Stimulated activated CD8-positive, alpha-beta memory T cell treated with anti-CD3 and anti-CD28 coated beads, Interleukin-12 subunit alpha, Interleukin-12 subunit beta, amount 100 ng/mL, for 4 hours (primary cell): ENCODE results near the gene PRODH2.

ENCODE experiments used
- DNase-seq: peaks from one replicate; pipeline ENCODE4 v3.0.0-alpha.2; 2020; ENCODE audit warnings: low read depth

The PRODH2 gene

DNA sequence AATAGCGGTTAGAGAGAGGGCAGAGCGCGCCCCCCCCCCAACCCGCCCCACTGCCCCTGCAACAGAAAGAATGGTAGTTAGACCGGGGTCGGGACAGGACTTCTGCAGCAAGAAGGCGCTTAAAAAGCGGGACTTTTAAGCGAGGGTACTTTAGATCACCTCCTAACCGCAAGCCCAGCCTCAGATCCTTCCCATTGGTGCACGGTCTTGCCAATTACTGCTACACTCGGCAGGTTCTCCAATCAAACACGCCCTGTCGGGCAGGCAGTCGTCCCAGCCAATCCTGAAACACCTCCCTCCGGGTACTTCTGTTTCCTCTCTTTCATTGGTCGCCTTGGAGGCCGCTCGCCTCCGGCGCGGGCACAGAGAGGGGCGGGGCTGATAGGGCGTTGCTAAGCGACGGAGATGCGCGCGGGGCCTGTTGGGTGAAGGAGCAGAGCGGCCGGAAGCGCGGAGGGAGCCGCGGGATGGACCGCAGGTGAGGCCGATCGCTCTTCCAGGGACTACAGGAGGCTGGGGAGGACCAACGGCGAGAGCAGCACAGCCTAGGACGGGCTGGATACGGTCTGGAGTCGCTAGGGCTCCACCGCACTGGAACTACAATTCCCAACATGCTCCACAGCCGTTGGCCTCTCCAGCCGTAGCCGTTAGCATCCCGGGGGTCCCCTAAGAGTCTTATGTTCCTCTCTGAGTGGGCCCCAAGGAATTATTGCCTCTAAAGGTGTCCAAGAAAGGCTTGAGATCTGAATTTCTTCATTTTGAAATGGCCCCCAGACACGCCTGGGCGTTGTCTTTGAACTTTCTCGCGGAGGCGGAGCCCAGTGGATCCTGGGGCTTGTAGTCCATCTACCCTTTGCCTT, 54.7 kb downstream of the PRODH2 start, which contains the start of gene PROSER3:
Gene PROSER3 (plus strand): TSS at position 428 of the 860 bp plus-strand sequence. CDS start 40 bp downstream, at position 468.
- DNase-seq = peak; percentile 94

DNA sequence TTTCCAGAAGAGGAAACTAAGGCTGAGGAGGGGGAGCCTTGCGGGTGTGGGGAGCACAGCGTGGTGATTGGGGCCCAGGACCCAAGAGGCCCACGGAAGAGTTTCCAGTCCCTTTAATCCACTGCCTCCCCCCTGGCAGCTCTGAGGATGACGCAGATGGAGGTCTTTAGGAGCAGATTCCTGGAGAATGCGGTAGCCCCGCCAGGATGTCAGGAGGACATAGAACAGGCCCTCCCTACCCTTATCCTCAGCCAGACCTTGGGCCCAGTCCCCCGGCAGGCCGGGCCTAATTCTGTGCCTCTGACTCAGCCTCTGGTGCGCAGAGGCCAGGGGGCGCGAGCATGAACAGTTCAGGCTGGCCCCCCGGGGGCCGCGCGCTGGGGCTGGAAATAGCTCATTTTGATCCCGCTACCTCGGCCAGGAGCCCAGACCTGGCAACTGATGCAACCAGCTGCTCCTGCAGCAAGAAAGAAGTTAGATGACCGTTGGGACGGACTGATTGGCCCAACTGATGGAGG, 55.4 kb downstream of the PRODH2 start:
- no peak for DNase-seq

DNA sequence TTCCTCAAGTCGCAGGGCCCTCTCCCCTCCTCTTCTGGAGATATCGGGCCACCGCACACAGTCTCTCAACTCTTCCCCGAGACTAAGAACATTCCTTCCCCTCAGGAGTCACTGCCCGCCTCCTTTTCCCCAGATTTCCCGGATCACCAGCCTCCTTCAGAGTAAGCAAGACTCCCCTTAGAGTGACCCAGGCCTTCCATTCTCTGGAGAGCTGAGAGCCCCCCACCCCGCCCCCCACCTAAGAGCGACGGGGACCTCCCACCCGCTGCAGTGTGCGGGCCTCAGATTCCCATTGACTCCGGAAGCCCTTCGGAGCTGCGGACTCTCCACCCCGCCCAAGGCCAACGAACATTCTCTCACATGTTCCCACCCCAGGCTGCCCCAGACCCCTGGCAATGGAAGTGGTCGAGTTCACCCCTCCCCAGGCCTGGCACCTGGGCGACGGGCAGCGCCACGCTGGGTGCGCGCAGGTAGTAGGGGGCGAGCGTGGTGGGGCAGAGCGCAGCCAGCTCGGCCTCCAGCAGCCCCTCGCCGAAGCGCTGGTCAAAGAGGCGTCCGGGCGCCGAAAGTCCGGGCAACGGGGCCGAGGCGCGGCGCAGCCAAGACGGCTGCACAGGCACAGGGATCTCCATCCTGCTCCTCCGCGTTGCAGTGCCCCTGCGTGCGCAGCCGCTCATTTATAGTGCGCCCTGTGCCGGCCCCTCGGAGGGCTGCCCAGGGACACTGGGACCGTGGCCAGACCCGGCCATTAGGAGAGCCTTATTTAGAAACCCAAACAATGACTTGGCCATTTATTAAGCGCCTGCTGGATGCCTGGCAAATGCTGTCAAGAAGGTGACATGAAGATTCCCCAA, 56.0 kb downstream of the PRODH2 start, which contains the start of gene HSPB6:
Gene HSPB6 (minus strand): TSS at position 653 of the 854 bp plus-strand sequence. CDS start 21 bp downstream, at position 632.
- DNase-seq = no peak

DNA sequence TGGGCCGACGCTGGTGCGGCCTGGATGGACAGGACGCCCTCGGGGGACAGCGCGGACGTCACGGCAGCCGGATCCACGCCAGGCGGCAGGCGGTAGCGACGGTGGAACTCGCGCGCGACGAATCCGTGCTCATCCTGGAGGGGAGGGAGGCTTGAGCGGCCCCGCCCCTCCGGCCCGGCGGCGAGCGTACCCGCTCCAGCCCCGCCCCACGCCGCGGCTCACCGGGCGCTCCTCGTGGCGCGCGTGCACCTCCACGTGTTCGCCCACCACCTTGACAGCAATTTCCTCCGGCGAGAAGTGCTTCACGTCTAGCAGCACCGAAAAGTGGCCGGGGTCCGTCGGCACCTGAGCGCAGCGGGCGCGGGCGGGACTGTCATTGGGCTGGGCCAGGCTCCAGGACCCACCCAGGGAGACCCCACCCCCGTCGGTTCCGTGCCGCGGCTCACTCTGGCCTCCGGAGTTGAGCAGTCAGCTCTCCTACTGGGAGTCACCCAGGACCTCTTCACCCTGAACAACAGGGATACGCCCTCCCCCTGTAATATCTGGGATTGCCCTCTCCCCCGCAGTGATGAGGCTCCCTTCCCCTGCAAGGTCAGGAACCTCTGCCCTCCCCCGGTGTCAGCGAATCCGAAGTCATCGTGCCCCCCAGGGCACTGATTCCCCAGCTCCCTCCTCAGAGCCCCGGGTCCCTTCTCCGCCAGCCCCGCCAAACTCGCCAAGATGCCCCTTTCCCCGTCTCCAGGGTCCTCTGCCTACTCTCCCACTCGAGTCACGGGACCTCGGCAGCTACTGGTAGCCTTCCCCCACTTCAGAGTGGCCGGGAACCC, 56.9 kb downstream of the PRODH2 start:
- DNase-seq = peak; percentile 42

DNA sequence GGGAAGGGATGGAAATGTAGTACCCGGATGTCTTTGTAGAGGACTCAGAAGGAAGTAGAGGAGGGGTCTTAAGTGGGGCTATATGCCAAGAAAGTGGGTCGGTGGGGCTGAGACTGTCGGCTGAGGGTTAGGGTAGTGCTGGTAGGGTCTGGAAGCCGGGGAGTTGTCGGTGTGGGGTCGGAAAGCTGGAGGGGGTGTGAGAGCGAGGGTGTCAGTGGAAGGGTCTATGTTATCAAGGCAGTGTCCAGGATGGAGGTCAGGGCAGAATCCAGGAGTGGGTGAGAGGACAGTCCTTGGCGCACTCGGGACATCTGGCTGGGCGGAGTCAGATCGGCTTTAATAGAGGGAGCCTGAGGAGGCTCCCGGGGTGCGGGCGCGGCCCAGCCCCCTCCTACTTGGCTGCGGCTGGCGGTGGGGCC, 57.5 kb downstream of the PRODH2 start:
- no peak for DNase-seq

DNA sequence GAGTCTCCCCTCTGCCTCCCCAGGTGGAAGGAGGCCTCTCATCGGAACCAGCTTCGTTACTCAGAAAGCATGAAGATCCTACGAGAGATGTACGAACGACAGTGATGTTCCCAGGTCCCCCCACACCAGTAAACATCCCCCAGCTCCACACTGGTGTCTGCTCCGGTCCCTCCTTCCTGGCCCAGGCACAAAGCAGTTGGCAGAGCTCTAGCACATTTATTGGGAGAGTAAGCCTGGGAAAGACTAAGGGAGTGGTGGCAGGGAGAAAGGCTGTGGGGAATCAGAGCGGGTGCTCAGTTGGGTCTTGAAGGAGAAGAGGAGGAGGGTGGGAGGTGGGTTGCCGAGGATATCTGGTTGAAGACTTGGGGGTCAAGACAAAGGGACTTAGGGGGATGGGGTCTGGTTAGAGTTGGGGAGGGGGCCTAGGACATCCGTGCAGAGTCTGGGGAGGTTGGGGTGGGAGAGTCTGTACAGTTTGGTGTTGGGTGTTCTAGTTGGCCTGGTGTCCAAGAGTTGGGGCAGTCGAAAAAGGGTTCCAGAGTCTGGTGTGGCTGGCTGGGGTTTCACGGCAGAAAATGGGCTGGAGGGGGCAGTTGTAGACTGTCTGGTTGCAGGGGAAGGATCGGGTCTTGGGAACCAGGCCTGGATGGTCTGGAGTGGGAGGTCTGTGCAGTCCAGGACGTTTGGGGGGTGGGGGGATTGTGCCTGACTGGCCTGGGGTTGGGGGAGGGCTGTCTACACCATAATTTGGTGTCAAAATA, 58.1 kb downstream of the PRODH2 start:
- no peak for DNase-seq

DNA sequence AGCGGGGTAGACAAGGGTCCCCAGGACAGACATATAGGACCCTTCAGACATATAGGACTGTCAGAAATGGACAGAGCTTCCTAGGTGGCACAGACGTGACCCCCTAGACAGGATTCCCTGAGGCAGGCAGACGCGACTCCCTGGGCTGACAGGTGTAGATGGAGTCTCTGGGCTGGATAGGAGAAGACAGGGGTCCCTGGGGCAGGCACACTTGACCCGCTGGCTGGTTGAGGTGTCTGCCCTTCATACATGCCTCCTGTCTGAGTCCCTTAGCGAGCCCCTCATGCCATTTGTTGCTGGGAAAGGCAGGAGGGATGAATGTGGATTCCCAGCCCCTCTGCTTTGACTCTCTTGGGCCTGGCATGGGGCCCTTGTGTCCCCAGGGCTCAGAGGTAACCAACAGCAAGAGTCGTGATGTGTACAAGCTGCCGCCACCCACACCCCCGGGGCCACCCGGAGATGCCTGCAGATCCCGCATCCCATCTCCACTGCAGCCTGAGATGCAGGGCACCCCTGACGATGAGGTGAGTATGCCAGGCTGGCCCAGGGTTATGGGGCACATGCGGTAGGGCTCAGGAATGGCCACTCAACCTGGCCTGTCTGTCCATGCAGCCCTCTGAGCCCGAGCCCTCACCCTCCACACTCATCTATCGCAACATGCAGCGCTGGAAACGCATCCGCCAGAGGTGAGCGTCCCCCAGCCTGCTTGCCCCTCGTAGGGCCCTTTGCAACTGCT, 58.8 kb downstream of the PRODH2 start:
- DNase-seq = no peak

DNA sequence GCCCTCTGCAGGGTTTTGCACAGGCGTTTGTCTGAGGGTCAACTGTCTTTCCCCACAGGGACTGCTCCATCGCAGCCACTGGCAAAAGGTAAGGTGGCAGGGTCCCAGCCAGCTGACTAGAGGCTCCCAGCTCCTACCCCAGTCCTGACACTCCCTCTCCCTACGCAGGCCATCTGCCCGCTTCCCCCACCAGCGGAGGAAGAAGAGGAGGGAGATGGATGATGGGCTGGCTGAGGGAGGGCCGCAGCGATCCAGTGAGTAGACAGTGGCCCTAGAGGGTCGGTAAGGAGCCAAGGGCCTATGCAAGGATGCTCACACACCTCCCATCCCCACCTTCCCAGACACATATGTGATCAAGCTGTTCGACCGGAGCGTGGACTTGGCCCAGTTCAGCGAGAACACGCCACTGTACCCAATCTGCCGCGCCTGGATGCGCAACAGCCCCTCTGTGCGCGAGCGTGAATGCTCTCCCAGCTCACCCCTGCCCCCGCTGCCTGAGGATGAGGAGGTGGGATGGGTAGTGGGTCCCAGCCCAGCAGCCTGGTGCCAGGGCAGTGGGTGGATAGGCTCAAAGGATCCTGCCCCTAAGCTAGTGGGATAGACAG, 59.8 kb downstream of the PRODH2 start:
- no peak for DNase-seq

DNA sequence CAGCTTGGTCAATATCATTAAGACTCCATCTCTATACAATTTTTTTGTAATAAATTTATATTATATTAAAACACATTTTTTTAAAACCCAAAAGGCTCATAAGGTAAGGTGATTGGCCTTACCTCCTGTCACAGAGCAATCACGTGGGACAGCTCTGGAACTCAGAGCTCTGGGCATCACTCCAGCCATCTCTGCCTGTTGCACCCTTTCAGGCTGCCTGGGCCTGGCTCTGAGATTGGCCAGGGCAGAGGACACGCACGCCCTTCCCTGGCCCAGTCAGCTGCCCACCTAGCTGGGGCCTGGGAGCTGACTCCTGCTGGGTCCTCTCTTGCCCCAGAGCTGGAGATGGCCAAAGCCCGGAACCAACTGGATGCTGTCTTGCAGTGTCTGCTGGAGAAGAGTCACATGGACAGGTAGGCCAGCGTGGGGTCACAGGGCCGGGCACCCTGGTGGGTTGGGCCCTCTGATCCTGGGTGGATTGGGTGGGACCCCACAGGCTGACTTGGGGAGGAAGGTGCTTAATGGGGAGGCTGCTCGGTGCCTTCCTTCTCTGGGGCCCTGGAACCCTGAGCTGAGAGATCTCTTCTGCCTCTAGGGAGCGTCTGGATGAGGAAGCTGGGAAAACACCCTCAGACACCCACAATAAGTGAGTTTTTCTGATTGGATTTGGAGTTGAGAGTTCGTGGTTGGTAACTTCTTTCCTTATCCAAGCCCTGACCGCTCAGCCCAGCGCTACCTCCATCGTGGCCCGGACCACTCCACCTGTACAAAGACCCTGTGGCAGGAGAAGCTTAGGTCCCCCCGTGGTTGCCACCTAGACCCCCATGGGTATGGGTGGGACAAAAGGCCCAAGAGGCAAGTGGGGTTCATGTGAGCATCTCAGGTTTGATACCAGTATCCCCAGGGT, 60.6 kb downstream of the PRODH2 start:
- DNase-seq = no peak

DNA sequence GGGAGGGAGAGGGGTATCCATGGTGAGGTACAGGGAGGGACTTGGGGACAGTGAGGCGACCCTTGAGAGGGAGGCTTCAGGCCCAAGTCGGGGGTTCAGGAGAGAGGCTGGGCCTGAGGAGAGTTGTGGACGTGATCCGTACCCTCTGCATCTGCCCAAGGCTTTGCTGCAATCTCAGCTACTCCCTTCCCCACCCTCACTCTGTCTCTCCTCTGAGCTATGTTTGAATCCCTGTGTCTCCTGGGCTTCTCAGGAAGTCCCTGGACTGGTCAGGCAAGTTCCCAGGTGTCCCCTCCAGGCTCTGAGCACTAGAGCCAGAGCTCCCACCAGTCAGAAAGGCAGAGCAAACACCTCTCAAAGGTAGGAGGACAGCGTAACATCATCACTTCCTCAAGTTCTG, 62.5 kb downstream of the PRODH2 start:
- DNase-seq = no peak
